ENCODE results near the gene CEACAM19.
A peak's percentile ranks its signal among the peaks of the same experiment; 100 is the strongest.

CEACAM19 gene

DNA sequence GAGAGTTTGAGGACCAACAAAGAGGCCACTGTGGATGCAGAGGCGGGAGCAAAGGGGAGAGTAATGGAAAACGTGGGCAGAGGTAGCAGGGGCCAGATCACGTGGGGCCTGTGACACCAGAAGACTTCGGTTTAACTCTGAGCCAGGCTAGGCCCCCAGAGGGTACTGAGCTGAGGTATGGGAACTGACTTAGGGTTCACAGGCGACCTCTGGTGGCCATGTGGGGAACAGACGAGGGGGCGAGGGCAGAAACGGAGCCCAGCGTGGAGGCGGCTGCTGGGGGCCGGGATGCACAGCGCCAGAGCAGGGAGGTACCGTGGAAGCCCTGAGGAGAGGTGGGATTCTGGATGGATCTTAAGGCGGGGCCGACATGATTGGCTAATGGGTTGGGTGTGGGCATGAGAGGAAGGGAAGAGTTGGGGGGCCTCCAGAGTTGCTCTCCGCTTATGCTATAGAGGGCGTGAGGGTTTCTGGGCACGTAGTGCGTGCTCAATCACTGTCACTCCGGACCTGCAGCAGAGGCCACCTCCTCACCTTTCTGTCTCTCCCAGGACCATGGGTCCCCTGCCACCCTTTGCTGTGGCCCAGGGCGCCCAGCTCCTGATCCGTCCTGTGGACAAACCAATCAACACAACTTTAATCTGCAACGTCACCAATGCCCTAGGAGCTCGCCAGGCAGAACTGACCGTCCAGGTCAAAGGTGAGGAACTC, 13.9 kb upstream of the CEACAM19 start:
- TF ChIP-seq, protein P1, sequence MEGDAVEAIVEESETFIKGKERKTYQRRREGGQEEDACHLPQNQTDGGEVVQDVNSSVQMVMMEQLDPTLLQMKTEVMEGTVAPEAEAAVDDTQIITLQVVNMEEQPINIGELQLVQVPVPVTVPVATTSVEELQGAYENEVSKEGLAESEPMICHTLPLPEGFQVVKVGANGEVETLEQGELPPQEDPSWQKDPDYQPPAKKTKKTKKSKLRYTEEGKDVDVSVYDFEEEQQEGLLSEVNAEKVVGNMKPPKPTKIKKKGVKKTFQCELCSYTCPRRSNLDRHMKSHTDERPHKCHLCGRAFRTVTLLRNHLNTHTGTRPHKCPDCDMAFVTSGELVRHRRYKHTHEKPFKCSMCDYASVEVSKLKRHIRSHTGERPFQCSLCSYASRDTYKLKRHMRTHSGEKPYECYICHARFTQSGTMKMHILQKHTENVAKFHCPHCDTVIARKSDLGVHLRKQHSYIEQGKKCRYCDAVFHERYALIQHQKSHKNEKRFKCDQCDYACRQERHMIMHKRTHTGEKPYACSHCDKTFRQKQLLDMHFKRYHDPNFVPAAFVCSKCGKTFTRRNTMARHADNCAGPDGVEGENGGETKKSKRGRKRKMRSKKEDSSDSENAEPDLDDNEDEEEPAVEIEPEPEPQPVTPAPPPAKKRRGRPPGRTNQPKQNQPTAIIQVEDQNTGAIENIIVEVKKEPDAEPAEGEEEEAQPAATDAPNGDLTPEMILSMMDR (IDR thresholded peaks at IDR 0.05; ENCODE audit: insufficient read depth, low read depth, low read length, missing control alignments) = peak; percentile 90
- peak; percentile 48 for DNase-seq (ENCODE audit: low read depth)
- H3K4me3 ChIP-seq (ENCODE audit: low read length) = no peak overlapping the region

DNA sequence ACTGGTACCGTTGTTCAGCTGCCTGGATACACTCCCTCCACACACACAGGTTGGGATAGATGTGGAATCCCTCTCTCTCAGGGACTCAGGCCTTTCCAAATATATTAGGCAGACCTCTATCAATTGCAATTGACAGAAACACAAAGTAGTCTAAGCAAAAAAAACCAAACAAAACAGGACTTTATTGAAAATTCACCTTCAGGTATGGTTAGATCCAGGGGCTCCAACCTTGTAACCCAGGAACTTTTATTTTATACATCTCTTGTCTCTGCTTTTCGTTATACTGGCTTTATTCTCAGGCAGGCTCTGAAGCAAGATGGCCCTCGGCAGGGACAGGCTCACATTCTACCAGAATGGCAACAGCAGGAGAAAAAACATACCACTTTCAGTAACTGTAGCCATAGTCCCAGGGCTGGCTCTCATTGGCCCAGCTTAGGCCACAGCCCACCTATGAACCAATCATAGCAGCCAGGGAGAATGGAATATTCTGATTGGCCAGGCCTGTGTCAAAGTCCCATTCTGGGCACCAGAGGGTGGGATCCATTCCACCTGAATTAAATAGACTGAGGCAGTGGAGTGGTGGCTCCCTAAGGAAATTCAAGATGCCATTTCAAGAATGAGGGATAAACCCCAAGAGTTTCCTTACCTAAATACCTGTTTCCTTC, 13.1 kb upstream of the CEACAM19 start:
- TF ChIP-seq, protein P1 (IDR thresholded peaks at IDR 0.05; ENCODE audit: insufficient read depth, low read depth, low read length, missing control alignments) = no peak
- DNase-seq (ENCODE audit: low read depth) = no peak

DNA sequence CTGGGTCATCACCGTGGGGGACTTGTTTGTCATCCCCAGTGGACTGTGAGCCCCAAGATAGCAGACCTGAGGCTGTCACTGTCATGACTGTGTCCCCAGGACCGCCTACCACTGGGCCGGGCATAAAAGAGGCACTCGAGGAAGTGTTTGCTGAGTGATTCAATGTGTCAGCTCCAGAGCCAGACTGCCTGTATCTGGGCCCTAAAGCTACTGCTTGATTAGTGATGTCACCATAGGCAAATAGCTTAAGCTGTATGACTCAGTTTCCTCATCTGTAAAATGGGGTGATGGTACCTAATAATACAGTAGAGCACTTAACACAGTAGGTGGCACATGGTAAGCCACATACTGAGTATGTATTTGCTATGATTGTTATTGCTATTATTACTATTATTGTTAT, 11.2 kb upstream of the CEACAM19 start:
- no peak overlapping the region for H3K4me3 ChIP-seq (ENCODE audit: low read length)
- DNase-seq (ENCODE audit: low read depth) = peak; percentile 18
- TF ChIP-seq, protein P1 (IDR thresholded peaks at IDR 0.05; ENCODE audit: insufficient read depth, low read depth, low read length, missing control alignments) = no peak

More for the DNA sequence above, 13.1 kb upstream of the CEACAM19 start:
- H3K4me3 ChIP-seq (ENCODE audit: low read length) = no peak overlapping the region

DNA sequence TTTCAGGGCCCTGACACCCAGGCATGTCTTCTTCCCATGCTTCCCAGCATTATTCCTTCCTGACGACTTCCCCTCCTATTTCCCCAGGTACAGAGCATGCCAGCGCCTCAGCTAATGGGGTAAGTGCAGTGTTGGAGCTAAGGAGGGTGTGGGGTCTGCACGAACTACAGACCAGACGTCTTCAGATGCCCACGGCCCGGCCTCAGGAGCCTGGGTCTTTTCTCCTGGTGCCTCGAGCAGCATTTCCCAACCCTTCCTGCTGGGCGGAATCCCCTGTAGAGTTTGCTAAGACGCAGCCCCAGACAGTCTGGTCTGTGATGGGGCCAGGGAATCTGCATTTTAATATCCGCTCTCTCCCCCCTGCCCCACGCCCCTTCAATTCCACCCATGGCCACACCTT, 10.1 kb upstream of the CEACAM19 start:
- TF ChIP-seq, protein P1 (IDR thresholded peaks at IDR 0.05; ENCODE audit: insufficient read depth, low read depth, low read length, missing control alignments) = no peak
- no peak for DNase-seq (ENCODE audit: low read depth)
- H3K4me3 ChIP-seq (ENCODE audit: low read length) = no peak overlapping the region

DNA sequence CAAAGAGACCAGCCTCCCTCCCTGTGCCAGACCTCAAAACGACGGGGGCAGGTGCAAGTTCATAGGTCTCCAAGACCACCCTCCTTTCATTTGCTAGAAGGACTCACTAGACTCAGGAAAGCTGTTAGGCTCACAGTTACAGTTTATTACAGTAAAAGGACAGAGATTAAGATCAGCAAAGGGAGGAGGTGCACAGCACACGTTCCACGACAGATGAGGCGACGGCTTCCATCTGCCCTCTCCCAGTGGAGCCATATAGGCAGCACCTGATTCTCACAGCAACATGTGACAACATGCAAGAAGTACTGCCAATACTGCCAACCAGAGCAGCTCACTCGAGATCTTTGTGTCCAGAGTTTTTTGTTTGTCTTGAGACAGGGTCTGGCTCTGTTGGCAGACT, 9.4 kb upstream of the CEACAM19 start:
- TF ChIP-seq, protein P1 (IDR thresholded peaks at IDR 0.05; ENCODE audit: insufficient read depth, low read depth, low read length, missing control alignments) = no peak
- DNase-seq (ENCODE audit: low read depth) = no peak
- no peak overlapping the region for H3K4me3 ChIP-seq (ENCODE audit: low read length)

DNA sequence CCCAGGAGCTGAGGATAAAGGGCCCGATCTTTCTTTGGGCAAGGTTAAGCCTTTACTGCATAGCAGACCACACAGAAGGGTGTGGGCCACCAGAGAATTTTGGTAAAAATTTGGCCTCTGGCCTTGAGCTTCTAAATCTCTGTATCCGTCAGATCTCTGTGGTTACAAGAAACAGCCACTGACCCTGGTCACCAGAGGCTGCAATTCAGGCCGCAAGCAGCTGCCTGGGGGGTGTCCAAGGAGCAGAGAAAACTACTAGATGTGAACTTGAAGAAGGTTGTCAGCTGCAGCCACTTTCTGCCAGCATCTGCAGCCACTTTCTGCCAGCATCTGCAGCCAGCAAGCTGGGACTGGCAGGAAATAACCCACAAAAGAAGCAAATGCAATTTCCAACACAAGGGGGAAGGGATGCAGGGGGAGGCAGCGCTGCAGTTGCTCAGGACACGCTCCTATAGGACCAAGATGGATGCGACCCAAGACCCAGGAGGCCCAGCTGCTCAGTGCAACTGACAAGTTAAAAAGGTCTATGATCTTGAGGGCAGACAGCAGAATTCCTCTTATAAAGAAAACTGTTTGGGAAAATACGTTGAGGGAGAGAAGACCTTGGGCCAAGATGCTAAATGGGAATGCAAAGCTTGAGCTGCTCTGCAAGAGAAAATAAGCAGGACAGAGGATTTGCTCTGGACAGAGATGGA, 8.4 kb upstream of the CEACAM19 start:
- no peak overlapping the region for H3K4me3 ChIP-seq (ENCODE audit: low read length)
- TF ChIP-seq, protein P1 (IDR thresholded peaks at IDR 0.05; ENCODE audit: insufficient read depth, low read depth, low read length, missing control alignments) = no peak
- no peak for DNase-seq (ENCODE audit: low read depth)

Measured in epithelial cell of esophagus (primary cell).